Glutamatergic neuron (in vitro differentiated cells): ENCODE measurements around the gene ZNF185. TPM values are rescaled to one million over a fixed set of nuclear protein-coding genes. Genes with fewer than 3 reads are reported as not detected.

Experiments used
- DNase-seq: peaks from one replicate; pipeline ENCODE4 v3.0.0; 2022
- H3K27ac Mint-ChIP-seq: one replicate; pipeline ENCODE4 v1.8.0; 2020; ENCODE audit warnings: mild to moderate bottlenecking, mixed read lengths, inconsistent platforms; ENCODE audit not compliant: unreplicated experiment
- H3K27me3 Mint-ChIP-seq: one replicate; pipeline ENCODE4 v1.8.0; 2020; ENCODE audit warnings: mild to moderate bottlenecking, moderate library complexity, mixed read lengths, inconsistent platforms; ENCODE audit not compliant: unreplicated experiment
- H3K36me3 Mint-ChIP-seq: one replicate; pipeline ENCODE4 v1.8.0; 2020; ENCODE audit warnings: mild to moderate bottlenecking, mixed read lengths, inconsistent platforms; ENCODE audit not compliant: unreplicated experiment
- H3K4me1 Mint-ChIP-seq: one replicate; pipeline ENCODE4 v1.8.0; 2020; ENCODE audit warnings: mild to moderate bottlenecking, low read depth, mixed read lengths, inconsistent platforms; ENCODE audit not compliant: unreplicated experiment
- H3K4me3 Mint-ChIP-seq: one replicate; pipeline ENCODE4 v1.8.0; 2020; ENCODE audit warnings: mild to moderate bottlenecking, mixed read lengths, inconsistent platforms; ENCODE audit not compliant: unreplicated experiment
- H3K9me3 Mint-ChIP-seq: one replicate; pipeline ENCODE4 v1.8.0; 2020; ENCODE audit warnings: mild to moderate bottlenecking, moderate library complexity, mixed read lengths, inconsistent platforms; ENCODE audit not compliant: unreplicated experiment
- CTCF ChIP-seq: fragments of 200-600 bp; sonication (generic); IDR thresholded peaks from one replicate; pipeline ENCODE4 v1.5.0; 2021; ENCODE audit not compliant: partially characterized antibody, unreplicated experiment
- total RNA-seq: library from RNA; stranded (reverse); fragmentation: NEBNext Ultra II Directional; extraction: Animal tissue kit (Norgen Biotek cat#: 25700); gene quantifications from one replicate; pipeline ENCODE4 v1.2.1, GENCODE V29; 2021; ENCODE audit not compliant: unreplicated experiment

Gene ZNF185
- total RNA-seq, 1 donor from 2014 or later, result 1.1 TPM

DNA sequence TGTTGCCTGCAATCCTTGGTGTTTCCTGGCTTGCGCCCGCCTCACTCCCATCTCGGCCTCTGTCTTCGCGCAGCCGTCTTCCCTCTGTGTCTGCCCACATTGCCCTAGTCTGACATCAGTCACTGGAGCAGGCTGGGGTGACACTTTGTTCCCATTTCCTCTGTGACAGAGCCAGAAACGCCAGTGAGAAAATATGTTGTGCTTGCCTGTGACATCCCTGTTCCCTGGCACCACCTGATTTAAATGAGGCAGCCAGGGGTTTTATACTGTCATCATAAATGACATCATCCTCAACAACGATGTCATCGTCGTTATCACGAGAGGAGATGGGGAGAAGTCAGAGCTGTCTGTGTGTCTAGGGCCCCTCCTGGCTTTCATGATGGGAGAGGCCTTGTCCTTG is 29.1 kb downstream of the ZNF185 start:
- peaks cover 5% of the 10 kb centered on the region for H3K9me3 Mint-ChIP-seq
- DNase-seq, result no peak

GRCh38 chrX:152927858-152928760 is 30.2 kb downstream of the ZNF185 start:
- Mint-ChIP-seq H3K4me1 (no peaks in the 10 kb centered on the region), H3K36me3 (no peaks in the 10 kb centered on the region), H3K4me3 (no peak overlapping the region), H3K9me3 (peaks cover 5% of the 10 kb centered on the region), H3K27ac (no peak overlapping the region), H3K27me3 (no peaks in the 10 kb centered on the region)
- TF ChIP-seq CTCF, result no peak
- DNase-seq, result no peak

More for the DNA sequence above, 29.1 kb downstream of the ZNF185 start:
- no peak for TF ChIP-seq CTCF
- no peak overlapping the region for H3K27ac Mint-ChIP-seq
- H3K36me3 Mint-ChIP-seq, result no peaks in the 10 kb centered on the region
- H3K4me3 Mint-ChIP-seq, result no peak overlapping the region
- no peaks in the 10 kb centered on the region for H3K4me1 Mint-ChIP-seq
- H3K27me3 Mint-ChIP-seq, result no peaks in the 10 kb centered on the region

DNA sequence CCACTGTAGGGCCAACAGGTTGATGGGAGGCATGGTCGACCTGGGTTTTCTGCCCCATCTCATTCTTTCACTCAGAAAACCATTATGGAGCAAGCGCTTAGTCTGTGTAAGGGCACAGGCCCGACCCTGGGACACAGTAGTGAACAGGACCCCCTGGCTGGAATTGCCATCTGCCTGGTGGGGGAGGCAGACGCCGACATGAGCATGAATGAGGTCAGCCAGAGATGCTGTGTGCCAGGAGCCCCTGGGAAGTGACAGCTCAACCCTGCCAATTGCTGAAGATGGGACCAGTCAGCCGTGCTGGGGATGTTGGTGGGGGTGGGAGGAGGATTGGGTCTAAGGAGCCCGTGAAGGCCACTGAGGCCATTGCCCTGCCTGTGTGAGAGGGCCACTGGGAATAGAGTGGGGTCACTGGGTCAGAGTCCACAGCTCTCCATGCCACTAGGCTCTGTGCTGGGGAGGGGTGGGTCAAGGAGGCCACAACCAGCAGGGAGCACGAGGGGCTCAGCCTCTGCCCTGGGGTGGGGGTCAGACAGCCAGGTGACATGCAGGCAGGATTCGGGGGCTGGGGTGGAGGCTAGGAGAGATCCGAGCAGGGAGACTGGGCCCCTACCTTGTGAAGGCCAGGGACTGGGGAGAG is 31.0 kb downstream of the ZNF185 start:
- TF ChIP-seq CTCF, result no peak
- DNase-seq, result no peak
- Mint-ChIP-seq H3K27me3 (no peaks in the 10 kb centered on the region), H3K4me1 (no peaks in the 10 kb centered on the region), H3K27ac (no peak overlapping the region), H3K9me3 (peaks cover 5% of the 10 kb centered on the region), H3K36me3 (no peaks in the 10 kb centered on the region), H3K4me3 (no peak overlapping the region)

- Mint-ChIP-seq H3K27ac (no peak overlapping the region), H3K27me3 (no peaks in the 10 kb centered on the region), H3K4me1 (no peaks in the 10 kb centered on the region), H3K9me3 (peaks cover 7% of the 10 kb centered on the region), H3K4me3 (no peak overlapping the region), H3K36me3 (no peaks in the 10 kb centered on the region)
- no peak for DNase-seq
- no peak for TF ChIP-seq CTCF
Observed at GRCh38 chrX:152929898-152930297, 32.0 kb downstream of the ZNF185 start.

GRCh38 chrX:152930516-152930915 is 32.6 kb downstream of the ZNF185 start:
- Mint-ChIP-seq H3K4me1 (no peaks in the 10 kb centered on the region), H3K36me3 (no peaks in the 10 kb centered on the region), H3K9me3 (peaks cover 4% of the 10 kb centered on the region), H3K4me3 (no peak overlapping the region), H3K27me3 (no peaks in the 10 kb centered on the region), H3K27ac (no peak overlapping the region)
- no peak for TF ChIP-seq CTCF
- no peak for DNase-seq
